ENCODE data around the gene GCK. TPM values are rescaled to one million over a fixed set of nuclear protein-coding genes. Genes with fewer than 3 reads are reported as not detected.

Gene GCK
- polyA plus RNA-seq, 1 donor, result 5.0 TPM

- DNase-seq (ENCODE audit: low read depth), result no peak
These were observed 33.8 kb downstream of the GCK start for GRCh38 chr7:44155191-44156185.

- DNase-seq (ENCODE audit: low read depth), result no peak
These were observed 34.5 kb downstream of the GCK start for GRCh38 chr7:44154703-44155102.

- no peak for DNase-seq (ENCODE audit: low read depth)
These were observed 35.3 kb downstream of the GCK start for GRCh38 chr7:44153948-44154335.

GRCh38 chr7:44152971-44153947 lies 36.0 kb downstream of the GCK start:
- DNase-seq (ENCODE audit: low read depth), result no peak

- DNase-seq (ENCODE audit: low read depth), result no peak
These were observed 37.3 kb downstream of the GCK start for GRCh38 chr7:44151956-44152355.

DNA sequence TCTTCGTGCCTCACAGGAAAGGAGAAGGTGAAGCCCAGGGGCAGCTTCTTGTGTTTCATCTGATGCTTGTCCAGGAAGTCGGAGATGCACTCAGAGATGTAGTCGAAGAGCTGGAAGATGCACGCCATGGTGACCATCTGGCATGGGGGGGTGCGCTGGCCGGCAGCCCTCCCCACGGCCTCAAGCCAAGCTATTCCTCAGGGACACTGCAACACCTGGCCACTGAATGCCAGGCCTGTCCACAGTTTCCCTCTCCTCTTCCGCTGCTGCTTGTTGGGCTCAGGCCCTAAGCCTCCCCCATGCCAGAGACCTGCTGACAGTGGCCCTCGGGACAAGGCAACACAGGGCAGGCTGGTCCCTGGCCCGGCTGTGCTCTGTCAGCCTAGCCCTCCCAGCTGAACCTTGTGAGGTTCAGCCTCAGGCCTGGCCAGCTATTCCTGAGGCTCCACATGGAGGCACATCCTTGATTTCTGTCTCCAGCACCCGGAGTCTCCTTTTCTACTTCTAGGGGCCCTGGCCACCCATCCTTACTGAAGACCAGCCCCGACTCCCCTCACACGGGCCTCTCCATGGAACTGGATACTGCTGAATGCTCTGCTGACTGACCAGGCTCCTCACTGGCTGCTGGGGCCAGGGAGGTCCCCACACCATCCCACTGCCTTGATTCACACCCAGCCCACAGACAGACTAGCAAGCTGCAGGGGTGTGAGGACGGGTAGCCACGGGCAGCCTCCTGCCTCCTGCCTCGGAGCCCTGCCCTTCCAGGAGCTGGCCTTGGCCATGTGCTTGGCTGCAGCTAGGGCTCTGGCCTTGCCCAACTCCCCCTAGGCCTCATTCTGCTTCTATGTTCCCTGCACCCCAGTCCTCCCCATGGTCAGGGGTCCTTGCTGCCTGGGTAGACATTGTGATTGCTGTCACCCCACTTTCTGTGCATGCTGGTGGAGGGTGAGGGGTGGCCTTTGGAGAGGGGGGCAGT lies 38.0 kb downstream of the GCK start:
- no peak for DNase-seq (ENCODE audit: low read depth)

DNA sequence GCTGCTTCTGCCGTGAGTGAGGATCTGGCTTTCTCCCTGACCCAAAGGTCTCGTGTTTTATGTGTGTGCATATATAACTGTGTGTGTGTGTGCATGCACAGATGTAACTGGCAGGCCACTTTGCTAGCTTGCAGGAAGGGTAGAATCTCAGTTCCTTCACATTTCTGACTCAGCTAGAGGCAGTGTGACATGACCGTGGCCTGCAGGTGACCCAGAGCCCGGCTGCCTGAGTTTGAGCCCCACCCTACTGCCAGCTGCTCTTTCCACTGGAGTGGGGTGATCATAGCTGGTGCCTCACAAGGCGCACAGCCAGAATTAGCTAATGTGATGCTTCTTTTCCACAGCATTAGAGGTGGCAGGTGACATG lies 38.8 kb downstream of the GCK start:
- DNase-seq (ENCODE audit: low read depth), result no peak

GRCh38 chr7:44149571-44150465 lies 39.4 kb downstream of the GCK start:
- no peak for DNase-seq (ENCODE audit: low read depth)

- DNase-seq (ENCODE audit: low read depth), result no peak
These were observed 40.2 kb downstream of the GCK start for GRCh38 chr7:44148961-44149536.

DNA sequence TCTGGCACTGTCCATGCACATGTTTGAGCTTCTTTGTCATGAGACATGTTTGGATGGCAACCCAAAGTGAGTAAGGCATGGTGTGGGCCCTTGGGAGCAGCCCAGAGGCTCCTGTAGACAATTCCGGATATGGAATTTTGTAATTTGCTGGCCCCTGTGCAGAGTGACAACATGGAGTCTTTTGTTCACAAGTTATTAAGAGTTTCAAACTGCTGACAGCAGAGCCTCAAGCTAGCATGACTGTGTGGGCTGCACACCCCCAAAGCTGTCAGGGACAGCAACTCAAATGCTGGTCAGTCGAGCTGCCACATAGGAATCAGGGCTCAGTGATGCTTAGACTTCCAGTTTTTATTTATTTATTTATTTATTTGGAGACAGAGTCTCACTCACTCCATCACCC lies 41.1 kb downstream of the GCK start:
- DNase-seq (ENCODE audit: low read depth), result no peak

DNA sequence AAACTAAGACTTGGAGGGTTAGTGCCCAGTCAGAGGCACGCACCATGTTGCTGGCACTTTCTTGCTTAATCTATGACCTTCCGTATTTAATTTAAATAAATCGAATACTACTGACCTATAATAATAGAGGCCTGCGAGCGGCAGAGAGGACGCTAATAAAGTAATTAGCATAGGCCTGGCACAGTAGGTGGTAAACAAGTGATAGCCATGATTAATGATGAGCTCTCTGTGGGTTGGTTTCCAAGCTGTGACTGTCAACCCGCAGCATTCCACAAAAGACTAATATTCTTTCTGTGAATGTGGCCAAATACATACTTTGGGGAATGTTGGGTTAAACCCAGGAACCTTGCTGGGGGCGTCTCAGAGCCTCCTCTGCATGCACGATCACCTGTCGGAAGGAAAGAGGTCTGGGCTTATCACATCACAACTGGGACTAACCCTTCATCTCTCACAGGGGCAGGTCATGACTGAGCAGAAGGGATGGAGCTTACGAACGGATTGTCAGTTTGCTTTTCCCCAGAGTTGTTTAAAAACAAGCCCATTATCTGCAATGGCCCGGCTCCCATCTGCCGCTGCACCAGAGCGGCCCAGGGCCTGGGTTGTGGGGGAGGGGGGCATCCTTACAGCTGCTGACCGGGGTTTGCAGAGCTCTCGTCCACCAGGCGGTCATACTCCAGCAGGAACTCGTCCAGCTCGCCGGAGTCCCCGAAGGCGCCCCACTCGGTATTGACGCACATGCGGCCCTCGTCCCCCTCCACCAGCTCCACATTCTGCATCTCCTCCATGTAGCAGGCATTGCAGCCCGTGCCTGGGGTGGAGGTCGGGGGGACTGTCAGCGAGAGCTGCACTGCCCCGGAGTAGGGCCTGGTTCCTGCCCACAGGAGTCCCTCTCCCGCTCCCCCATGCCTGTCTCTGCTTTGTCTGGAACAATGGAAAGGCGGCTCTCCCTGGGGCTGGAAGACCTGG lies 41.9 kb downstream of the GCK start:
- DNase-seq (ENCODE audit: low read depth), result no peak

DNA sequence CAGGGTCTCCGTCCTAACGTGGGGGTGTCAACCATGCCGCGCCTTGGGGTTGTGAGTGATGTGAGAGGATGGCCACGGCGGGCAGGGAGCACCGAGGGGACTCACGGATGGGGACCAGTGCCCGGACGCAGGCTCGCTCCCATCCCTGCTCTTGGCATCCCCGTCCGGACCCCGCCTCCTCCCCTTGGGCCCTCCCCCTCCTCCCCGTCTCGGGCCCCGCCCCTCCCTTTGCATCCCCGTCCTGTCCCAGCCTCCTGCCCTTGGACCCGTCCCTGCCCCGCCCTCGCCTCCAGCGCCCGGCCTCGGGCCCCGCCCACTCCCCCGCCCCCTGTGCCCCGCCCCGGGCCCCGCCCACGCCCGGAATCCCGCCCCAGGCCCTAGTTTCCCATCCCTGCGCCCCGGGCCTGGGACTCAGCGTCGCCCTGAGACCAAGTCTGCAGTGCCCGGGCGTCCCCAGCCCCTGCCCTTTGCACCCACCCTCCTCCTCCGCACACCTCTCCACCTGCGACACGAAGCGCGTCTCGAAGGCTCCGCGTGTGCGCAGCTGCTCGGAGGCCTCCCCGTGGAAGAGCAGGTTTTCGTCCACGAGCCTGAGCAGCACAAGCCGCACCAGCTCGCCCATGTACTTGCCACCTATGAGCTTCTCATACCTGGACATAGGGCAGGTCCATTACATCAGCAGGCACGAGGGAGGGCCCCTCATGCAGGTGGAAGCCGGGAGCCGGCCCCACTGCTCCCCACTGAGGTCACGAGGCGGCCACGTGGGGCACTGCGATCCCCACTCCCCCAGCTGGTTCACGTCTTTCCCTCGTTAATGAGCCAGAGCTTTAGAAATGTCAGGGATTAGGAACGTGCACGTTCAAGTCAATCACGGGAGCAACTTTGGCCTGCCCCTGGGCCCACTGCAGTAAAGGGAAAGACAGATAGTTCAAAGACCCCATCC lies 43.0 kb downstream of the GCK start:
- DNase-seq (ENCODE audit: low read depth), result no peak

DNA sequence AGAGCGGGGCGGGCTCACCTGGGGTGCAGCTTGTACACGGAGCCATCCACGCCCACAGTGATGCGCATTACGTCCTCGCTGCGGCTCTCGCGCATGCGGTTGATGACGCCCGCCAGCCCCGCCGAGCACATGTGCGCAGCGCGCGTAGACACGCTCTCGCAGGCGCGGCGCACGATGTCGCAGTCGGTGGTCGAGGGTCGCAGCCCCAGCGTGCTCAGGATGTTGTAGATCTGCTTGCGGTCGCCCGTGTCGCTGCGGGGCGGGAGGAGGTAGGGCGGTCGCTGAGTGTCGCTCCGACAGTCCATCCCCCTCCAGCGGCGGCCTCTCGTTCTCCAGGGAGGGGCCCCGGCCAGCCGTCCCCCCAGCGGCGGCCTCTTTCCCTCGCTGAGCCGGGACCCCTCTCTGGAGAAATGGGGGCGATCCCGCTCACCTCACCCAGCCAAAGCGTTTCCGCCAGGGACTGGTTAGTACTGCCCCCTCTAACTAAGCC lies 43.7 kb downstream of the GCK start:
- DNase-seq (ENCODE audit: low read depth), result no peak

DNA sequence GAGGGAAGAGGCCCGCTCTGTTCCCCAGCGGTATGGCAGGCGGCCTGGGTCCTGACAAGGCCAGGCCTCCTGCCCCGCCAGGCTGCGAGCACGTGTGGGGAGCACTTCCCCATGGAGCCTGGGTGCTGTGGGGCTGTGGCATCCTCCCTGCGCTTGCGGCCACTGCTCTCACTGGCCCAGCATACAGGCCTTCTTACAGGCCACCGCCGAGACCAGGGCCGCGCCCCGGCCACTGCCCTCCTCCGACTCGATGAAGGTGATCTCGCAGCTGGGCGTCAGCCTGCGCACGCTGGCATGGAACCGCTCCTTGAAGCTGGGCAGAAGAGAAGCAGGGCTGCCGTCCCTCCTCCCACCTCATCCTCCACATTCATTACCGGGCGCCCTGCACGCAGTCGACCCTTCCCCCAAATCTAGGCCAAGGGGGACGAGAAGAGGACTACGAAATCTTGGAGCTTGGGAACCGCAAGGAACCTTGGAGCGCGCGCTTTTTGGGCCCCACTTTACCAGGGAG lies 44.2 kb downstream of the GCK start:
- no peak for DNase-seq (ENCODE audit: low read depth)

- DNase-seq (ENCODE audit: low read depth), result no peak
These were observed 44.7 kb downstream of the GCK start for GRCh38 chr7:44144426-44144967.

DNA sequence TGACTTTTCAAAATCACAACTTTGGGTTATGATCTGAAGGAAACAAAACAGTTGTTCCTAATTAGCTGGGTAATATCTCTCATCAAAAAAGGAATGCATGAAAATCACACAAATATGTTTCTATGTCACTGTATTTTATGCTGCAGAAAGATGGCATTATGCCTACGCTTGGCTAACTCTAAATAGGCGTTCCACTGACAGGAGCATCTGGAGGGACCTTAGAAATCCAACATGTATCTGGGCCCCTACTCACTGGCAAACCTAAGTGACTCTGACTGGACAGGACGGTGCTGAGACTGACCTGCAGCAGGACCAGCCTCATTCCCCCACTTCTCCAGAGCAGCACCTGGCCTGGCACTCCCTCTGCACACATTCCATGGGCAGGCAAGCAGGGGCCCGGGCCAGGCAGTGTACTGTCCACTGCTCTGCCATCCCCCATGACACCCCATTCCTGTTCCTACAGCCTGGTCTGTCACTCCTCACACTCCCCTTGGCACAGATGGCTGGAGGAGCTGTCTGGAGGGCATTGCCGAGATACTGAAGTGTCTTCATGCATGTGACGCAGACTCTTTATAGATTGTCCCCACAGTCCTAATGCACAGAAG lies 45.5 kb downstream of the GCK start:
- DNase-seq (ENCODE audit: low read depth), result no peak

All from forelimb muscle (tissue), 1 donor.